HG02840 (cell line): ENCODE data around the gene OR4E1.
"Not testable (repeated sequence)": the region's sequence is repeated elsewhere in the genome, so short reads cannot be mapped to it uniquely, and the experiment has no call there.

ENCODE experiments used
- ATAC-seq: cut with Tn5 transposase; IDR thresholded peaks from one replicate; pipeline ENCODE4 v1.9.1; 2021; ENCODE audit warnings: mild to moderate bottlenecking, moderate library complexity, moderate number of reproducible peaks; ENCODE audit not compliant: unreplicated experiment, low FRiP score

The OR4E1 gene, protein sequence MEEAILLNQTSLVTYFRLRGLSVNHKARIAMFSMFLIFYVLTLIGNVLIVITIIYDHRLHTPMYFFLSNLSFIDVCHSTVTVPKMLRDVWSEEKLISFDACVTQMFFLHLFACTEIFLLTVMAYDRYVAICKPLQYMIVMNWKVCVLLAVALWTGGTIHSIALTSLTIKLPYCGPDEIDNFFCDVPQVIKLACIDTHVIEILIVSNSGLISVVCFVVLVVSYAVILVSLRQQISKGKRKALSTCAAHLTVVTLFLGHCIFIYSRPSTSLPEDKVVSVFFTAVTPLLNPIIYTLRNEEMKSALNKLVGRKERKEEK

DNA sequence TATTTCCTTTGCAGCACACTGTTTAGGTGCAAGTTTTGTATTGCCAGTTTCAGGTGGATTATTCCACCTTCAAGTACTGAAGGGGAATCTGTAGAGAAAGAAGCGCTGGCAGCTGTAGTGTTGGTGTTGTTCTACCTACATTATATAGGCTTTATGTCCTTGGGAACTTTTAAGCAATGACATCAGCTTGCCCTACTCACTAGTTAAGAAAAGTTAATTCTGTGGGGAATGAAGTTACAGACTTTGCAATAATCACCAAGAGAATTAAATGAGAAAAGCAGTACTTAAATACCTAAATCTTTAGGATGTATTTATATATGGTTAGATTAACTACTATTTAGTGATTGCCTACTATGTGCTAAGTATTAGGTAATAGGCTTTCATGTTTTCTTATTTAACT, at the start of gene OR4E1:
TSS of gene OR4E1 (minus strand) at position 101 of the 400 bp plus-strand sequence. CDS start 2,883 bp downstream, outside the sequence.
- no peak for ATAC-seq

DNA sequence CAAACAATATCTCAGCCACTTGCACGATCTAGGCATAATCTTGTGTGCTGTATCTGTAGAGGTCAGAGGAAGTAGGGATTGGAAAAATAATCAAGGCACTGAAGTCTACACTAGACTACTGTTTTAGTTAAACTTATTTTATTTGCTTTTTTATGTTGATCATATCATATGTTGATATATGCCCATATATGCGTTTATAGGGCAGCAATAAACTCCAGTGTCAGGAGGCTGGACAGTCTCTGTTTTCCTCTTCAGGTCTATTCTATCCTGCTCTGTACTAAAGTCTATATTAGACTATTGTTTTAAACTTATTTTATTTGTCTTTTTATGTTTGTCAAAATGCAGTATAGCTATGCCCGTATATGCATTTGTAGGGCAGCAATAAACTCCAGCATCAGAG, 47.9 kb upstream of the OR4E1 start:
- no peak for ATAC-seq

DNA sequence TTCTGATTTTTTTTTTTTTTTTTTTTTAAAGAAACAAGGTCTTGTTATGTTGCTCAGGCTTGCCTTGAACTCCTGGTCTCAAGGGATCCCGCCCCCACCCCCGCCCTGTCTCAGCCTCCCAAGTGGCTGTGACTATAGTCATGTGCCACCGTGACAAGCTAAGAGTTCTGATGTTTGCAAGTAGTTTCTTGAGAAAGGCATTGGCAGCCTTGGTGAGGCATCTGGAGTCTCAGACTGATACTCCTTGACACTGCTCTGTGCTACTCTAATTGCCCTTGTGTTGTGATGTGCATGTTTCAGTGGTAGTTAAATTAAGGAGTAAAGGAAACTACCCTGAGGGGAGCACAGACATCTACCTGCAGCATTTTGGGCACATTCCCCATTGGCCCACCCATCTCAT, 46.2 kb upstream of the OR4E1 start:
- ATAC-seq = no peak

DNA sequence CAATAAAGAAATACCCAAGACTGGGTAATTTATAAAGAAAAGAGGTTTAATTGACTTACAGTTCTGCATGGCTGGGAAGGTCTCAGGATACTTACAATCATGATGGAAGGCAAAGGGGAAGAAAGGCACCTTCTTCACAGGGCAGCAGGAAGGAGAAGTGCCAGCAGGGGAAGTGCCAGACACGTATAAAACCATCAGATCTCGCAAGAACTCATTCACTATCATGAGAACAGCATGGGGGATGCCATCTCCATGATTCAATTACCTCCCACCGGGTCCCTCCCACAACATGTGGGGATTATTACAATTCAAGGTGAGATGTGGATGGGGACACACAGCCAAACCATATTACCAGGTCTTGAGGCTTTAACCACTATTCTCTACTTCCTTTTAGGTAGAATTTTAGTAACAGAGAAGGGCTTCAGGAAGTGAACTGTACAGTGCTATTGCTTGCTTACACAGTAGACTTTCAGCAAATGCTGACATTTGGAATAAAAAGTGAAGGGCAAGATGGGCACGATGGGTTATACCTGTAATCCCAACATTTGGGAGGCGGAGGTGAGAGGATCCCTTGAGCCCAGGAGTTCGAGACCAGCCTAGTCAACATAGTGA, 40.8 kb upstream of the OR4E1 start:
- ATAC-seq = no peak

DNA sequence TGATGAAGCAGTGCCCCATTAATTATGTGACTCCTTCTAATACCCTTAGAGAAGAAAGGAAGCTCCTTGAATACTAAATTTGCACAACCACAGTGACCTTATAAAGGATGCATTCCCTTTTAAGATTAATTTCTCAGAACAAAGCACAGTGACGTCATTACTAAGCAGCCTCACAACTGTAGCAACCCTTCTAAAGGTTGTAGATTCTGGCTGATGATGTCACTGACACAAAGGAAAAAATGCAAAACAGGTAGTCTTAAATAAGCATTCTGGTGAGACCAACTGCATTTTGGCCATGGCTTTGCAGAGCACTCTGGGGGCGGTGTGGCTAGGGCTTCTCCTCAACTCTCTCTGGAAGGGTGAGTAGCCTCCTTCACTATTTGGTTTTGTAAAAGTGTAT, 38.4 kb upstream of the OR4E1 start:
- ATAC-seq = no peak

DNA sequence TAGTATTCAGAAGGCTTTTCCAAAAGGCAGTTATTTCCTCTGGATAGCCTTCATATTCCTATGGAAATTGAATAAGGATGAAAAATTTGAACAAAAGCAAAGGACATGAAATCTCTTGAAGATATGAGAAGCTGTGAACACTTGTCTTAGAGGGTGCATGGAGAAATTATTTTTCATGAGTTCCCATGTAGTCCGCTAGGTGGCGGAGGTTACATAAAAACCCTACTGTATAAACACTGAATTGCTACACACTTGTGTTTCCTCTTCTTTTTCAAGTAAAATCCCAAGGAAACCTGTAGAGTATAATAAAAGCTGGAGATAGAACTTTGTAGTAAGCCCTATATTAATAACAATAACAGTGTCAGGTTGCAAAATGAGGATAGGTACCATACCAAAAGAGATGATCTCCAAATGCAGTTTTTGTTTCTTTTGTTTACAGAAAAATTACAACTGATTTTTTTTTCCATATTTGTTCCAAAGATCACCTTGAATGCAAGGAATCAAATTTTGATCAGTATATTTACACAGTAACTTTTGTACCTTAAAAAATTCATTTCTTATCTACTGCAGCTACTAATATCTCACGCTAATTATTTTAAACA, 37.8 kb upstream of the OR4E1 start:
- ATAC-seq = no peak

DNA sequence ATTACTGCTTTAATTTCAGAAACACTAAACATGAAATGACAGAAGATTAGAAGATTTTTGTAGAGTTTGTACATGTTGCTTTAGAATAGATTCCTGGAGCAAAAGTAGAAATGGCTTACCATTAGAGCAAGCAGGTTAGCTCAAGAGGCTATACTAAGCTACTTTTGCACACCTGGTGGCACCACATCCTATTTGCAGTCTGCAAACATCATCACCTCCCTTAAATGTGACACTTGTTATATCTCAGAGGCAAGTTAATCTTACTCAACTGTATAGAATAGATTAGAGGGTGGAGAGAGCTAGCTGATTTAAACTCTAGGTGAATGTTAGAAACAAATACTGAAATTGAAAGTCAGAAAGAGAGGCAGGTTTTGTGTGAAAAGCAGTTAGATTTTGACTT, 30.7 kb upstream of the OR4E1 start:
- ATAC-seq = no peak

DNA sequence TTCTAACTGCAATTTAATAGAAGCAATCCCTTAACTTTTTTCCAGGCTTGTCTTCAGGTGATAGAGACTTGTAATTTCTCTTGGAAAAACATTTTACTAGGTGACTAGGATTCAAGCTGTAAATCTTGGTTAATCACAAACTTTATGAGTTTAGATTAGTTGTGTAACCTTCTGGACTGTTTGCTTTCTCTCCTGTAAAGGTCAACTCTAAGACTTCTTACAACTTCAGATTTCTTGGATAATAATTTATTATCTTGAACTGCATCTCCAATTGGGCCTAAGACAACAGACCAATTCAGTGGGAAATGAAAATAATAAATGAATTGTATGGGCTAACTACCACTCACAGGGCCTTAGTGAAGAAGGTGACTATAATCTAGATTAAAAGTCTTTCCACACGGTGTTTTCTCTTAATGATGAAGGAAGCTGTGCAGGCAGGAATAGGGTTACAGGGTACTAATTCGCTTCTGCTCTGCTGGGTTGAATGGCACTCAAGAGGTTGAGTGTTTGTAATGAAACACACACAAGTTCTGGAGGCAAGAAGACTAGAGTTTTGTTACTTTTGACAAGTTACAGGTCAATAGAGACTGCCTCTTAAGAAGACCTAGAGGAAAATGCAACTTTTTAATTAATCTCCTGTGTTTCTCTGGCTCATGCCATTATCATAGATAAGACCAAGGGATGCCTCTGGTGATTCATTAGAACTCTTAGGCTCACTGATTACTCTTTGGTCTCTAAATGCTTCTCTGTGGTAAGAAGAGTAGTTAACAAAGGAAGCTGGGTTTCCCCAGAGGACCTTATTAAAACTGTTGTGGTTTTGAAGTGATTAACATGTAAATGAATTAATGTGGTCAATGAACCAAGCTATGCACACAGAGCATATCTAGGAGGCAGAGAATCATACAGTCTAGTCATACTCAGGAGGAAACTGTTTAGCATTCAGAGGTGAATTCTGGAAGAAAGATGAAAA, 30.0 kb upstream of the OR4E1 start:
- ATAC-seq = no peak

DNA sequence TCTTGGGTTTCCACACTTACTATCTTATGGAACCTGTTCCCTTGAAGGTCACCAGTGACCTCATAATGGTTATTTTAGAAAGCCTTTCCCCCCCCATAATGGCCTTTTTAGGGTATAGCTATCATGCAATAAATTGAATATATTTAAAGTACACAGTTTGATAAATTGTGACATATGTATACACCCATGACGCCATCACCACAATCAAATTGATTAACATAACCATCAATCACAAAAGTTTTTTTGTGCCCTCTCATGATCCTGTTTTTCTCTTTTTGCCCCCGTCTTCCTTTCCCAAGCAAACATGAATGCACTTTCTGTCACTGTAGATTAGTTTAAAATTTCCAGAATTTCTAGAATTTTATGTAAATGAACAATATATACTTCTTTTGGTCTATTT, 28.7 kb upstream of the OR4E1 start:
- ATAC-seq = no peak

DNA sequence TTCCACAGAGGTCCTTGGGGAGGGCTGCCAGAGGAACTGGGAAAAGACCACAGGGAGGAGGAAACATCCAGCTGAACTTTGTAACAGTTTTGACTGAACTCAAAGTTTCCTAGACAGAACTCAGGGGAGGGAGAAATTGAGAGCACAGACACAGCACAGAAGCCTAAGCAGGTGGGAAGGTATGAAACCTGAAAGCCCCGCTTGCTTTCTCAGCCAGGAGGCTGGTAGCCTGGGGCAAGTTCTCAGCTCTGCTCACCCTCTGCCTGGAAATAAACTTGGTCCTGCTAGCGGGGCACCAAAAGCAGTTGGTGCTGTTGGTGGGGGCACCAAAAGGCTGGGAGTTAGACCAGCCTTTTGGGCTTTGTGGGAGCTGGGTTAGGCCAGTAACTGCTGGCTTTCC, 25.9 kb upstream of the OR4E1 start:
- no peak for ATAC-seq

DNA sequence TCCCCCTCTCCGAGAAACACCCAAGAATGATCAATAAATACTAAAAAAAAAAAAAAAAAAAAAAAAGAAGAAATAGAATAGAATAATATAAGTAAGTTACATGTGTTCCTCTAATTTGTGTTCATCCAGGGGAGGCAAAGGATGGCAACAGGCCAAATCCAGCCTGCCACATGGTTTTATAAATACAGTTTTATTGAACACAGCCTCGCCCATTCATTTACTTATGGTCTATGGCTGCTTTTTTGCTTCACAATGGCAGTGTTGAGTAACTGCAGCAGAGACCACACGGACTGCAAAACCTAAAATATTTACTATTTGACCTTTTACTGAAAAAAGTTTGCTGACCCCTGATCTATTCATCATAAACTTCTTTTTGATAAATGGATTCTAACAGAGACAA, 24.9 kb upstream of the OR4E1 start:
- not testable (repeated sequence) for ATAC-seq

DNA sequence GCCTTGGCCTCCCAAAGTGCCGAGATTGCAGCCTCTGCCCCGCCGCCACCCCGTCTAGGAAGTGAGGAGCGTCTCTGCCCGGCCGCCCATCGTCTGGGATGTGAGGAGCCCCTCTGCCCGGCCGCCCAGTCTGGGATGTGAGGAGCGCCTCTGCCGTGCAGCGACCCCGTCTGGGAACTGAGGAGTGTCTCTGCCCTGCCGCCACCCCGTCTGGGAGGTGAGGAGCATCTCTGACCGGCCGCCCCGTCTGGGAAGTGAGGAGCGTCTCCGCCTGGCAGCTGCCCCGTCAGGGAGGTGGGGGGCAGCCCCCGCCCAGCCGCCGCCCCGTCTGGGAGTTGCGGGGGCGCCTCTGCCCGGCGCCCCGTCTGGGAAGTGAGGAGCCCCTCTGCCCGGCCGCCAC, 24.0 kb upstream of the OR4E1 start:
- not testable (repeated sequence) for ATAC-seq

DNA sequence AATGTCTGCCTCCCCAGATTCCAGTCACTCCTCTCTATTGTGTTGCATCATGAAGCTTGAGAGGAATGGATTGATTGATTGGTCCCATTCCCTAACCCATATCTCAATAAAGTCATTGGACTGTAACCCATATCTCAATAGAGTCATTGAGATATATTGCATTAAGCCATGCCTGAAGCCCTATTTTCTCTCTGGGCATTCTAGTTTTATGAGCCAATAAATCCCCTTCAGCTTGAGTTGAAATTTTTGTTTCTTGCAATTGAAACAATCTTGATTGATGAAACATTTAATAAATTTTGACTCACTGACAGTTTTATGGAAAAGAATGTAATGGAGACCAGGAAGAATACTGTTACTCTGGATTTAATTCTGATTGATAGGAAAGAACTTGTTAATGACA, 20.8 kb upstream of the OR4E1 start:
- ATAC-seq = no peak

DNA sequence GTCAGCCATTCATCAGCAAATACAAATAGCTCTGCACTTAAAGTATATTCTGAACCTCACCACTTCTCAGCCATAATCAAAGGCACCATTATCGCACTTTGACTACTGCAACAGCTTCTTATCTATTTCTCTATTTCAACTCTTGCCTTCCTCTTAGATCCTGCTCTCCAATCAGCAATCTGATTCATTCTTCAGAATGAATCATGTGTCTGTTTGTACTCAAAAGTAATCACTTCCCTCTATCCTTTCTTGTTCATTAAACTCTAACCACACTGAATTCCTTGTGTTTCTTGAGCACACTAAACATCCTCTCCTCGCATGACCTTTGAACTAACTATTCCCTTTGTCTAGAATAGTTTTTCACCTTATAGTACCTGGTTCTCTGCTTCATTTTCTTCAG, 12.8 kb upstream of the OR4E1 start:
- ATAC-seq = no peak

DNA sequence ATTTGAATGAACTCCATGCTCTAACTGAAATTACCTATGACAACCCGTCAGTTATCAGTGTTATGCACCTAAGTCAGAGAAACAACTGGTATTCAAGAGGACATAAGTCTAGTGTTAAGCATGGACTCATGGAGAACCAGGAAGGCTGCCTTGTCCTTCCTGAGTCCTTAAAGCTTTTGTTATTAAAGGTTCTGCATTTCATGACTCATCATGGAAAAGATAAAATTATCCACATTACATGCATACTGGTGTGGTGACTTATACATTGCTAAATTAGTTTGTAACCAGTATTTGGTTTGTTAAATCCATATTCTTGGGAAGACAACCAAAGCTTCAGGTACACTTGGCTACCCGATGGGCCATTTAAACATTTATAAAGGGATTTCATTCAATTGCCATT, 6.5 kb upstream of the OR4E1 start:
- ATAC-seq = no peak

DNA sequence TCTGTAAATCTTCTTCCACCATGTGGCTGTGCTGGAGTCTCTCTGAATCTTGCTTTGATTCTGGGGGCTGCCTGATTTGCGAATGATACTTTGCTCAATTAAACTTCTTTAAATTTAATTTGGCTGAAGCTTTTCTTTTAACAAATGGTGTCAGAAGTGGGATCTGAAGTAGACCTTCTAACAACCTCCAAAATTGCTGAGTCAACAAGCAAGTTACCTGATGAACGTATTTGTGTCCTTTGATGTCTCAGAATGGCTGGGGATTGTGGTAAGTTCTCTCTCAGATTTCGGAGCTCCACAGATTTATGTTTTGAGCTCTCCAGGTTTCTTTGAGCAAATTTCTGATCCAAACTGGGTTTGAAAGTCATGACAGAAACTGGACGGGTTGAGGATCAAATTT, 1.9 kb upstream of the OR4E1 start:
- ATAC-seq = no peak

DNA sequence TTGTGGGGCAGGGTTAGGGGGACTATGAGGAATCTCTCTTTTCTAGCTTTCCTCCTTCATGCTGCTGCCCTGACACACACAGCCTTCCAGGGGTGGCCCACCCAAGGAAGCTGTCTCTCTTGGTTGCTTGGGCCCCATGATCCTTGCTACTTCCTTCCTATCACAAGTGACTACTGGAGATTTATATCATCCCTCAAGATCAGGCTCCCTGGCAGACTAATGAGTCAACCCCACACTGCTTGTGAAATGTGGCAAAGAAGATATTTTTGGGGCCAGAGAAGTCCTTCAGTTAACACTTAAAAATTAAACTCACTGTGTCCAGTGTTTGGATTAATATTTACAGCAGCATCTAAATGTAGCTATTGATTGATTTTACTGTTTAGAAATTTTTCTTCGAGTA, 1.5 kb downstream of the OR4E1 start:
- ATAC-seq = no peak

DNA sequence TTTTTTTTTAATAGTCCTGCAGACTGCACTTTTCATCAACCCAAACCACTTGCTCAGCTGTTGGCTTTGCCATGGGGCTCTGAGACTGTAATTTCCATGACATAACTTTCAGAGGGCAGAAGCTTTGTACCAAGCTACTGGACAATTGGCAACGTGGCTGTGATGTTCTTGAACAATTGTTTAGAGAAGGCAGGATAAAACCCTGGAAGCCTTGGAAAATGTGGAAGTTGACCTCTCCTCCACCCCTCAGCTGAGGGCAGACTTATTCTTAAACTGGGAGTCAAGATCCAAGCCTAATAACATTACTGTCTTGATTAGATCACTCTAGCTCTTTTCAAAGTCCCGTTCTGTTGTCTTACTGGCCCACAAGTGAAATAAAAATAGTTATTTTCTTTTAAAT, 2.2 kb downstream of the OR4E1 start:
- no peak for ATAC-seq

DNA sequence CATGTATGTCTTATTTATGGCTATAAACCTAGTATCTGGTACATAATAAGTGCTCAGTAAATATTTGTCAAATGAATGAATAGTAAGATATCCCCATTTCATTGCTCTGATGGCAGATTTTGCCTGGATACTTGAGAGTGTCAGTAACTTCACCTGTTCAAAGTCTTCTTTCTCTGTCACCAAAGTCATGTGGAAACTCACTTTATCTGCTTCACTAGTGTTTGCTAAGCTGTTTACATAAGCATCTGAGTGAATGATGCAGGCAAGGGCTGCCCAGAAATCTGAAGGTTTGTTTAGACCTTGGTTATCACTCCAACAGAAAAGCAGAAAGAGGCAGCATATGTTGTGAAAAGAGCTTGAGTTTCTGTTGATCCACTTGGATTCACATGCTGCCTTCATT, 4.3 kb downstream of the OR4E1 start:
- ATAC-seq = no peak

DNA sequence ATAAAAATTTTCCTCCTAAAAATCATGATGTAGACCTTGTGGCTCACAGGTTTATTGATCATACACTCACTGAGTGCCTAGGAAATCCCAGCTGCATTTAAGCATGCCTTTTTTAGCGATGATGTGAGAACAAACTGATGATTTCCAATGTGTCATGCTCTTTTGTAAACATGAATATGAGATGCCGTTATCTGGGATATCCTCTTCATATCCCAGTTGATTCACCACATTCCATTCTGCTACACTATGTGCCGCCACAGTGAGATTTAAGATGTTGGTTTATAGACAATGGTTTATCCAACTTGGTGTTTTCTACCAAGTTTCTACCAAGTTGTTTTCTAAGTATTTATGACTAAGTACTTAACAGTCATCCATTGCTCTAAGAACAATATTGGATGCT, 5.2 kb downstream of the OR4E1 start:
- no peak for ATAC-seq

DNA sequence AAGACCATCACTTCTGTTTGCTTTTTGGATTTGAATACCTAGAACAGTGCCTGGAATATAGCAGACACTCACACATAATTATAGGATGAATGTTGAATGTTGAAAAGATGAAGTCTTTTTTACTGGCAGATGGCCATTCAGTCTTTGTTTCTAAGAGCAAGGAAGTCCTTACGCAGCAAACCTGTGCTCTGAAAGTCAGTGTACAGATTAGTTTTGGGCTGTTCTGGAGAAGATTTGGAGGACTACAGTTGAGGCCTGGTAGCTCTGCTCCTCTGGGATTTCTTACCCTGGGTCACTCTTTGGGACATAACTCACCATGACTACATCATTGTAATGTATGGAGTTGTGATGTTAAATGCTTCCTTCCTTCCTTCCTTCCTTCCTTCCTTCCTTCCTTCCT, 16.6 kb downstream of the OR4E1 start:
- no peak for ATAC-seq
